ENCODE results near the gene CHRND.
"Not testable (repeated sequence)": the region's sequence is repeated elsewhere in the genome, so short reads cannot be mapped to it uniquely, and the experiment has no call there.

CHRND gene

GRCh38 chr2:232528746-232529460 is 2.9 kb downstream of the CHRND start:
- no peak for DNase-seq

- DNase-seq, result no peak
These were observed 4.0 kb downstream of the CHRND start for GRCh38 chr2:232529806-232530547.

GRCh38 chr2:232530626-232531260 is 4.8 kb downstream of the CHRND start:
- DNase-seq, result no peak

GRCh38 chr2:232532419-232532818 is 6.5 kb downstream of the CHRND start:
- no peak for DNase-seq

- not testable (repeated sequence) for DNase-seq
These were observed 6.9 kb downstream of the CHRND start for GRCh38 chr2:232532821-232533220.

GRCh38 chr2:232533944-232534710 is 8.2 kb downstream of the CHRND start:
- no peak for DNase-seq

- no peak for DNase-seq
These were observed 9.1 kb downstream of the CHRND start for GRCh38 chr2:232534940-232535651.

- DNase-seq, result no peak
These were observed 10.0 kb downstream of the CHRND start for GRCh38 chr2:232535761-232536530.

- DNase-seq, result no peak
These were observed 11.1 kb downstream of the CHRND start for GRCh38 chr2:232537079-232537478.

- no peak for DNase-seq
These were observed 11.5 kb downstream of the CHRND start for GRCh38 chr2:232537499-232537898.

GRCh38 chr2:232538671-232539070 is 12.7 kb downstream of the CHRND start:
- DNase-seq, result no peak

GRCh38 chr2:232539298-232540231 is 13.6 kb downstream of the CHRND start, which contains the start of gene CHRNG:
CHRNG (plus strand) TSS chr2:232539692; CDS start chr2:232539748, 56 bp downstream.
- DNase-seq, result no peak

GRCh38 chr2:232540441-232541041 is 14.6 kb downstream of the CHRND start:
- no peak for DNase-seq

- no peak for DNase-seq
These were observed 15.4 kb downstream of the CHRND start for GRCh38 chr2:232541195-232541960.

- DNase-seq, result no peak
These were observed 16.2 kb downstream of the CHRND start for GRCh38 chr2:232541961-232542714.

GRCh38 chr2:232542715-232543467 is 16.9 kb downstream of the CHRND start:
- no peak for DNase-seq

- DNase-seq, result no peak
These were observed 17.5 kb downstream of the CHRND start for GRCh38 chr2:232543491-232543890.
